Activated CD4-positive, alpha-beta memory T cell treated with anti-CD3 and anti-CD28 coated beads for 36 hours (primary cell): ENCODE measurements around the gene AKR1C4. TPM values are rescaled to one million over a fixed set of nuclear protein-coding genes. Genes with fewer than 3 reads are reported as not detected.
"Not testable (repeated sequence)": the region's sequence is repeated elsewhere in the genome, so short reads cannot be mapped to it uniquely, and the experiment has no call there.

Source experiments
- CTCF ChIA-PET: fragments of 350-600 bp; sonication (Branson Sonifier 250); formaldehyde crosslinking; loops from one replicate; lab custom pipeline; 2021; ENCODE audit warnings: antibody characterized with exemption, inconsistent platforms; lab: Charles Lee
- POLR2A ChIA-PET: fragments of 350-600 bp; sonication (Branson Sonifier 250); formaldehyde crosslinking; loops from one replicate; lab custom pipeline; 2021; ENCODE audit warnings: antibody characterized with exemption; lab: Charles Lee
- DNase-seq: peaks from one replicate; pipeline ENCODE4 v3.0.0-alpha.2; 2020
- H3K27ac Mint-ChIP-seq: one replicate; pipeline ENCODE4 v1.8.0; 2021; ENCODE audit warnings: mixed read lengths
- H3K27me3 Mint-ChIP-seq: one replicate; pipeline ENCODE4 v1.8.0; 2021; ENCODE audit warnings: mixed read lengths
- H3K36me3 Mint-ChIP-seq: one replicate; pipeline ENCODE4 v1.8.0; 2021; ENCODE audit warnings: mixed read lengths
- H3K4me1 Mint-ChIP-seq: one replicate; pipeline ENCODE4 v1.8.0; 2021; ENCODE audit warnings: low read depth, mixed read lengths
- H3K4me3 Mint-ChIP-seq: one replicate; pipeline ENCODE4 v1.8.0; 2021; ENCODE audit warnings: mild to moderate bottlenecking, mixed read lengths
- H3K9me3 Mint-ChIP-seq: one replicate; pipeline ENCODE4 v1.8.0; 2021; ENCODE audit warnings: mixed read lengths
- intact Hi-C: fragments of 100-400 bp; cut with micrococcal nuclease; formaldehyde crosslinking; loops from one replicate; pipeline ENCODE4 v1.15.1; 2023
- total RNA-seq, 2 experiments: library from RNA; stranded (reverse); gene quantifications; one replicate each; pipeline ENCODE4 v1.2.3, GENCODE V29; 2021

The AKR1C4 gene
- total RNA-seq, 2 experiments from 2014 or later: not detected

GRCh38 chr10:5175581-5175980 lies 21.1 kb upstream of the AKR1C4 start:
- intact Hi-C loops, H3K4me1 Mint-ChIP-seq: not testable (repeated sequence)

GRCh38 chr10:5180503-5180902 lies 16.1 kb upstream of the AKR1C4 start:
- H3K4me1 Mint-ChIP-seq, H3K27ac Mint-ChIP-seq, CTCF ChIA-PET, H3K36me3 Mint-ChIP-seq, DNase-seq, POLR2A ChIA-PET, H3K27me3 Mint-ChIP-seq, H3K4me3 Mint-ChIP-seq, intact Hi-C loops, H3K9me3 Mint-ChIP-seq: not testable (repeated sequence)

More at GRCh38 chr10:5175581-5175980, 21.1 kb upstream of the AKR1C4 start:
- H3K36me3 Mint-ChIP-seq, DNase-seq, H3K27me3 Mint-ChIP-seq, POLR2A ChIA-PET, H3K27ac Mint-ChIP-seq, H3K4me3 Mint-ChIP-seq, CTCF ChIA-PET: not testable (repeated sequence)
- peaks cover 12% of the 10 kb centered on the region for H3K9me3 Mint-ChIP-seq

GRCh38 chr10:5183923-5184322 lies 12.7 kb upstream of the AKR1C4 start:
- no peak overlapping the region for H3K27ac Mint-ChIP-seq
- CTCF ChIA-PET: no interaction called here
- POLR2A ChIA-PET: no interaction called here
- no peaks in the 10 kb centered on the region for H3K4me1 Mint-ChIP-seq
- no peaks in the 10 kb centered on the region for H3K27me3 Mint-ChIP-seq
- intact Hi-C loops: no loop called here
- H3K9me3 Mint-ChIP-seq: peaks cover 8% of the 10 kb centered on the region
- H3K4me3 Mint-ChIP-seq: no peak overlapping the region
- no peak for DNase-seq
- H3K36me3 Mint-ChIP-seq: no peaks in the 10 kb centered on the region

GRCh38 chr10:5184987-5185775 lies 11.5 kb upstream of the AKR1C4 start, which contains the start of gene AKR1C8:
Gene AKR1C8, minus strand, starts transcription at chr10:5185150. Its CDS starts 46 bp downstream, at chr10:5185104.
- H3K36me3 Mint-ChIP-seq: no peaks in the 10 kb centered on the region
- POLR2A ChIA-PET: no interaction called here
- no peak within 1 kb of the TSS for H3K27ac Mint-ChIP-seq
- CTCF ChIA-PET: no interaction called here
- H3K4me1 Mint-ChIP-seq: no peaks in the 10 kb centered on the region
- no peak for DNase-seq
- intact Hi-C loops: no loop called here
- no peak within 1 kb of the TSS for H3K4me3 Mint-ChIP-seq
- H3K27me3 Mint-ChIP-seq: no peaks in the 10 kb centered on the region
- H3K9me3 Mint-ChIP-seq: peaks cover 2% of the 10 kb centered on the region

- CTCF ChIA-PET: no interaction called here
- POLR2A ChIA-PET: no interaction called here
- DNase-seq: no peak
- H3K27ac Mint-ChIP-seq: no peak overlapping the region
- no peaks in the 10 kb centered on the region for H3K36me3 Mint-ChIP-seq
- H3K9me3 Mint-ChIP-seq: no peaks in the 10 kb centered on the region
- H3K4me3 Mint-ChIP-seq: no peak overlapping the region
- no peaks in the 10 kb centered on the region for H3K27me3 Mint-ChIP-seq
- intact Hi-C loops: no loop called here
- H3K4me1 Mint-ChIP-seq: no peaks in the 10 kb centered on the region
Observed at GRCh38 chr10:5187867-5188266, 8.8 kb upstream of the AKR1C4 start.

- H3K36me3 Mint-ChIP-seq: no peaks in the 10 kb centered on the region
- DNase-seq: no peak
- H3K9me3 Mint-ChIP-seq: no peaks in the 10 kb centered on the region
Observed at GRCh38 chr10:5188358-5188757, 8.3 kb upstream of the AKR1C4 start.

GRCh38 chr10:5194431-5194830 lies 2.2 kb upstream of the AKR1C4 start:
- ChIA-PET CTCF (interaction anchor here (1.0 to 1.1 kb wide), 2 partner anchors 15 to 25 kb away, joined by 3 read pairs; no protein-coding TSS in a partner anchor), POLR2A (no interaction called here)
- no peak for DNase-seq
- no peak overlapping the region for H3K27ac Mint-ChIP-seq
- no peaks in the 10 kb centered on the region for H3K27me3 Mint-ChIP-seq
- no peak overlapping the region for H3K4me3 Mint-ChIP-seq
- intact Hi-C loops: no loop called here
- no peaks in the 10 kb centered on the region for H3K4me1 Mint-ChIP-seq
- no peaks in the 10 kb centered on the region for H3K9me3 Mint-ChIP-seq
- no peaks in the 10 kb centered on the region for H3K36me3 Mint-ChIP-seq

More at GRCh38 chr10:5188358-5188757, 8.3 kb upstream of the AKR1C4 start:
- ChIA-PET CTCF (interaction anchor here (1.0 kb wide), 1 partner anchor 338 kb away, joined by 3 read pairs; no protein-coding TSS in a partner anchor), POLR2A (no interaction called here)
- Mint-ChIP-seq H3K4me3 (no peak overlapping the region), H3K27ac (no peak overlapping the region), H3K27me3 (no peaks in the 10 kb centered on the region), H3K4me1 (no peaks in the 10 kb centered on the region)
- intact Hi-C loops: no loop called here

- intact Hi-C loops: no loop called here
- Mint-ChIP-seq H3K36me3 (no peaks in the 10 kb centered on the region), H3K27me3 (no peaks in the 10 kb centered on the region), H3K4me3 (no peak overlapping the region), H3K27ac (no peak overlapping the region), H3K9me3 (no peaks in the 10 kb centered on the region), H3K4me1 (no peaks in the 10 kb centered on the region)
- ChIA-PET POLR2A (no interaction called here), CTCF (interaction anchor here (0.7 kb wide), 1 partner anchor 248 kb away, joined by 3 read pairs; no protein-coding TSS in a partner anchor)
- DNase-seq: no peak
Observed at GRCh38 chr10:5195727-5196374, 786 bp upstream of the AKR1C4 start.

- H3K9me3 Mint-ChIP-seq: peaks cover 19% of the 10 kb centered on the region
- peaks cover 4% of the 10 kb centered on the region for H3K36me3 Mint-ChIP-seq
- no peak for DNase-seq
- no peak overlapping the region for H3K27ac Mint-ChIP-seq
- intact Hi-C loops: no loop called here
- CTCF ChIA-PET: no interaction called here
- H3K4me1 Mint-ChIP-seq: no peaks in the 10 kb centered on the region
- peaks cover 1% of the 10 kb centered on the region for H3K27me3 Mint-ChIP-seq
- H3K4me3 Mint-ChIP-seq: no peak overlapping the region
- POLR2A ChIA-PET: no interaction called here
Observed at GRCh38 chr10:5198386-5198785, 1.7 kb downstream of the AKR1C4 start.

- Mint-ChIP-seq H3K36me3 (peaks cover 6% of the 10 kb centered on the region), H3K27me3 (peaks cover 1% of the 10 kb centered on the region), H3K4me3 (no peak overlapping the region), H3K4me1 (no peaks in the 10 kb centered on the region), H3K9me3 (peaks cover 25% of the 10 kb centered on the region), H3K27ac (no peak overlapping the region)
- ChIA-PET CTCF (no interaction called here), POLR2A (no interaction called here)
- no peak for DNase-seq
- intact Hi-C loops: no loop called here
Observed at GRCh38 chr10:5199398-5199797, 2.8 kb downstream of the AKR1C4 start.

- intact Hi-C loops: no loop called here
- peak; percentile 9 for DNase-seq
- no peak overlapping the region for H3K27ac Mint-ChIP-seq
- H3K36me3 Mint-ChIP-seq: peaks cover 14% of the 10 kb centered on the region
- no peak overlapping the region for H3K4me3 Mint-ChIP-seq
- CTCF ChIA-PET: no interaction called here
- POLR2A ChIA-PET: no interaction called here
- peaks cover 1% of the 10 kb centered on the region for H3K27me3 Mint-ChIP-seq
- H3K4me1 Mint-ChIP-seq: peaks cover 5% of the 10 kb centered on the region
- H3K9me3 Mint-ChIP-seq: peaks cover 24% of the 10 kb centered on the region
Observed at GRCh38 chr10:5206799-5207198, 10.2 kb downstream of the AKR1C4 start.

GRCh38 chr10:5209776-5210175 lies 13.1 kb downstream of the AKR1C4 start:
- CTCF ChIA-PET: interaction anchor here (0.6 to 1.2 kb wide), 5 partner anchors 16 to 360 kb away, joined by 3 read pairs; no protein-coding TSS in a partner anchor
- H3K27me3 Mint-ChIP-seq, H3K4me1 Mint-ChIP-seq, DNase-seq, H3K36me3 Mint-ChIP-seq, H3K9me3 Mint-ChIP-seq, H3K4me3 Mint-ChIP-seq, intact Hi-C loops, H3K27ac Mint-ChIP-seq: not testable (repeated sequence)
- POLR2A ChIA-PET: interaction anchor here (1.2 kb wide), 1 partner anchor 60 kb away, joined by 3 read pairs; no protein-coding TSS in a partner anchor
